Epithelial cell of esophagus (primary cell): ENCODE data around the gene DDX18.

Experiments
- DNase-seq: peaks from one replicate; pipeline ENCODE4 v3.0.0; 2010; ENCODE audit warnings: low read depth
- H3K4me3 ChIP-seq: 2 replicates; pipeline ENCODE4 v1.5.1; 2011; ENCODE audit warnings: mild to moderate bottlenecking, low read length, control low read depth
- TF ChIP-seq, protein P1 (sequence below): IDR thresholded peaks from 2 replicates; pipeline ENCODE4 v1.5.1; 2011; ENCODE audit warnings: low read depth, mild to moderate bottlenecking, low read length, control low read depth, inconsistent platforms; ENCODE audit not compliant: insufficient read depth; ENCODE audit errors: missing control alignments

Gene DDX18

DNA sequence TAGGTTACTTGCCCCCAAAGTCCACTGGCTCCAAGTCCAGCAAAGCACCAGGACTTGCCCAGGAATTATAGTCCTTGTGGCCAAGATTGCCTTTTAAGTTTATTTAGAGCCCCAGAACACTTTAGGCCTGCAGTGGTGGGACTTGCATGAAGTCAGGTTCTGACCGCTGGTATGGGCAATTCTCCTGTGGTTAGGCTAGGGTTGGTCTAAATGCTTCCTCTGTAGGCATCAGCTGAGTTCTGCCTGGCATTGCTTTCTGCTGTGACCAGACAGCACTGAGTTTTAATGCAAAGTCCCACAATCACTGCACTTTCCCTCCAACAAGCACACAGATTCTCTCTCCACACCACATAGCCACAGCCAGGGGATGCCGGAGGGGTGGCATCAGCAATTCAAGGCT lies 64.5 kb downstream of the DDX18 start:
- no peak for DNase-seq
- TF ChIP-seq, protein P1, sequence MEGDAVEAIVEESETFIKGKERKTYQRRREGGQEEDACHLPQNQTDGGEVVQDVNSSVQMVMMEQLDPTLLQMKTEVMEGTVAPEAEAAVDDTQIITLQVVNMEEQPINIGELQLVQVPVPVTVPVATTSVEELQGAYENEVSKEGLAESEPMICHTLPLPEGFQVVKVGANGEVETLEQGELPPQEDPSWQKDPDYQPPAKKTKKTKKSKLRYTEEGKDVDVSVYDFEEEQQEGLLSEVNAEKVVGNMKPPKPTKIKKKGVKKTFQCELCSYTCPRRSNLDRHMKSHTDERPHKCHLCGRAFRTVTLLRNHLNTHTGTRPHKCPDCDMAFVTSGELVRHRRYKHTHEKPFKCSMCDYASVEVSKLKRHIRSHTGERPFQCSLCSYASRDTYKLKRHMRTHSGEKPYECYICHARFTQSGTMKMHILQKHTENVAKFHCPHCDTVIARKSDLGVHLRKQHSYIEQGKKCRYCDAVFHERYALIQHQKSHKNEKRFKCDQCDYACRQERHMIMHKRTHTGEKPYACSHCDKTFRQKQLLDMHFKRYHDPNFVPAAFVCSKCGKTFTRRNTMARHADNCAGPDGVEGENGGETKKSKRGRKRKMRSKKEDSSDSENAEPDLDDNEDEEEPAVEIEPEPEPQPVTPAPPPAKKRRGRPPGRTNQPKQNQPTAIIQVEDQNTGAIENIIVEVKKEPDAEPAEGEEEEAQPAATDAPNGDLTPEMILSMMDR = no peak
- H3K4me3 ChIP-seq = no peak overlapping the region
